Activated CD4-positive, alpha-beta T cell treated with anti-CD3 and anti-CD28 coated beads, Interleukin-2, amount 50 U/mL, for 24 hours (primary cell): ENCODE results near the gene PRKCA.

ENCODE experiments used
- DNase-seq, 2 donors: peaks; one replicate each; pipeline ENCODE4 v3.0.0-alpha.2; 2020; ENCODE audit warnings: low read depth in 1 of 2, low spot score in 1 of 2

Gene PRKCA

DNA sequence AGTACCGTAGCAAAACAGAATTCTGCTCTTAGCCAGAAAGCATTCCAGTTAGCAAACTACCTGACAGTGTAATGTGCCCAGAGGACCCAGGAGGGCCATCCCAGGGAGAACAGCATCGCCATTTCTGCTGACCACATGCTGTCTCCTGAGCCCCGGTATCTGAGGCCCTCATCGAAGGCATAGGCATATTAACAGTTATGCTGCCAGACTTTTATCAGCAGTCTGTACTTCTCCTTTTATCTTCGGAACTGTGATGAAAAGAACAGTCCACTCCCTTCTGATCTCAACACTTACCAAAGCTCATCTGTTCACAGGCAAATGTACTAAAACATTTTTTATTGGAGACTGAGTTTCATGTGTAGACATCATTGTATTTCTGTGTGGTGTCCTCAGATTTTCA is 236.4 kb downstream of the PRKCA start:
- no peak for DNase-seq

DNA sequence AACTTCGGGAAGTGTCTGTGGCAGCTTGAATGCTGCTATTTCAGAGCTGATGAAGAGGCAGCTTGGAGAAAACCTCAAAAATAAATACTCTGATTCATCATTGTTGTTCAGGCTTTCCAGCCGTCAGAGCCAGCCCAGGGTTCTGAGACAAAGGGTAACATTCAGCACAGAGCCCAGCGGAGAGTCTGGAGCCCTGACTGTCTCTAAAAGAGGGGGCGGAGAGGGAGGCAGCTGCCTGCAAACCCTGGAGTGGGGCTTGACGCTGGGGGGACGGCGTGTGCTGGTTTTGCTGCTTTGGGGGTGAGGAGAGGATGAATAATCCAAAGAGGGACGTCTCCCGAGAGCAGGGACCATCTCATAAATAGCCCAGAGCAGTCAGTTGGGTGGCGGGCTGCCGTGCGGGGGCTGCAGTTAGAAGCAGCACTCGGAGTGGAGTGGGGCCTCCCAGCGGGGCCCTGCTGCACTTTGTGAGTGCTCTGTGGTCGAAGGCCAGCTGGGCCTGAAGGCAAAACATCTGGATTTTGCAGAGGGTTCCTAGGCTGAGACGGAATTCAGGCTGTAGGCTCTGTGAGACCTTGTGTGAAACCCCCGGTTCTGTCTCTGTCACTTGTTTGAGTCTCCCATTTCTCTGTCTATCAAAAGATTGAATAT is 237.8 kb downstream of the PRKCA start:
- no peak for DNase-seq

DNA sequence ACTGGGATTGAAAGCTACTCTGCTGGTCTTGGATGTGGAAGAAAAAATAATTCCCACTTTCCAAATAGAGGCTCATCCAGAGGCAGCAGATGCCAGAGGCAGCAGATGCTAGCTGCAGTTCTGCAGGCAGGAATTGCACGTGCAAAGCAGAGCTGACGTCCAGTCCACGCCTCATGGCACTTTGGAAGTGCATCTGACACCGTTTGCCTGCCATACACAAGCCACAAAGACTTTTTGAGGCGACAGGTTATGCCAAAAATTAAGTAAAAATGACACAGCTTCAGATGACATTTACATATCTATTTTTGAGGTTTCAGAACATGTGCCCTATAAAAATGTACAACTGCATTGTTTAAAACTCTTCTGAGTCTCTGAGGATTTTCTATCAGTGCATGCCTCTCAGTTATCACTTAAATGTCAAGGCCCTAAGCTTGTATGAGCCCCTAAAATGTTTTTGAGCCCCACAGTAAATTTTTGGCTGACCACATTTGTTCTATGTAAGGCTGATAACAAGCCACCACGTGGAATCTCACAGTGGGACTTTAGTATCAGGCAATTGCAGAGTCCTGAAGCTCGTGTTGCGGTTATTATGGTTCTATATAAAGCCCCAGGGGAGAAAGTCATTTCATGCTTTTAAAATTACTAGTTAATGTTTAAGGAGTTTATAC is 239.2 kb downstream of the PRKCA start:
- no peak for DNase-seq

DNA sequence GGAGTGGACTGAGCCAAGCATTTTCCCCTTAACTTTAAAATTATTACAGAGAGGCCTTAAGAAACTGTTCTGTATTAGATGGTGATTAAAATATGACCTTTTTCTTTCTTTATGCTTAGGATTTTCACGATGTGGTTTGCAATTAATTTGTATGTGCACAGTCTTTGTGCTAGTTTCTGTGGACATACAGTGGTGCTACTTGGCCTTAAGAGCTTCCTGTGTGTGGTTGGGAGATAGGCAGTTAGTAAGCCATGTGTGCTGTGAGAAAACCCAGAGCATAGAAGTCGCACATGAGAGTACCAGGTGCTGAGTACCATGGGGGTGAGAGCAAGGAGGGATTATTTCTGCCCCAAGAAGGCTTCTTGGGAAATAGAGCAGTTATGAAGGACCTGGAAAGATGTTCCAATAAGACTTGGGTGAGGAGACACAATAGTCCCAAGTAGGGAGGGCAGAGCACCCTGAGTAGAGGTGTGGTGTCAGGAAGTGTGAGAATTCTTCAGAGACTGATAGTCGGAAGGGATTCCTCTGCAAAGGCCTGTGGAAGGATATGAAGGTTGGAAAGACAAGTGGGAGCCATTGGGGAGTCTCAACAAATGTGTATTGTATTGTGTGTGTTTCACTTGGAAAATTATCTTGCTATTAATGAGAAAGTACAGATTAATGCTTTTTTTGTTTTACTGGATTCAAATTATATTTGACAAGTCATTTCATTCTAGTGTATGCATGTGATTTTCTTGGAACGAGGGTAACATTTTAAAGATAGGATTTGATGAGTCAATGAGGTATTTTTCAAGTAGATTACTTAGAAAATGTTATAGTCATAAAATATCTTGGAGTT is 239.9 kb downstream of the PRKCA start:
- no peak for DNase-seq

DNA sequence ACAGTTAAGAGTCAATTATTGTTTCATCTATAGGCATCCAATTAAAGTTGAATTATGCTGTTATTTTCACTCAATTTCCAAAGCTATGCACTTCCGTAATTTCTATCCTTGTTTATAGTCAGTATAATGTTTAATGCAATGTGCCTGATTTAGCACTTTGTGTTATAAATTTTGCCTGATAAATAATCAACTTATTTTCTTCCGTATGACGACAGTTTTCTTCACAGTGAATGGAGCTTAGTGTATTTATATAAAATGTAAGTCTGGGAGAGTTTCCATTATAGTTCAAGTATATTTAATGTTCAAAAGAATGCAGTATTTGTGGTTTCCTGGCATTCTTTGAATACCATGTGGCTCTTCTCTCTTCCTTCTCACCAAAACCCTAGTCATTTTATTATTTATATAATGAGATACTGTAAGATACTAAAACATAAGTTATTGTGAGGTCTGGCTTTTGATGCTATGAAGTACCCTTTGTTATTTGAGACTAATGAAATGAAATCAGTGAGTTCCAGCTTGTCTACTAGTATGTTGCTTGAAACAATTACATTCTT is 240.6 kb downstream of the PRKCA start:
- DNase-seq: no peak

DNA sequence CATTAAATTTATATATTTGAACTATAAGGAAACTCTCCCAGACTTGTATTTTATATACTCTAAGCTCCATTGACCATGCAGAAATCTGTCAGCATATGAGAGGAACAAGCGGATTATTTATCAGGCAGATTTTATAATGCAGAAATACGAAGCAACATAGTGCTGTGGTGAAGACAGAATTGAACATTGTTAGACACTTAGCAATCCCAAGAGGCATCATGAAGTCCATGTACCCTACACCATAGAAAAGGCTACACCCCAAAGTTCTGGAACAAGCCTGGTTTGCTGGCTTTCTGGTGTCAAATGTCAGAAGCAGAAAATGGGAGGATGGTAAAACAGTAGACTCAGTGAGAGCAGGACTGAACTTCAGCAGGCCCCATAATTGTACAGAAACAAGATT is 241.1 kb downstream of the PRKCA start:
- no peak for DNase-seq

DNA sequence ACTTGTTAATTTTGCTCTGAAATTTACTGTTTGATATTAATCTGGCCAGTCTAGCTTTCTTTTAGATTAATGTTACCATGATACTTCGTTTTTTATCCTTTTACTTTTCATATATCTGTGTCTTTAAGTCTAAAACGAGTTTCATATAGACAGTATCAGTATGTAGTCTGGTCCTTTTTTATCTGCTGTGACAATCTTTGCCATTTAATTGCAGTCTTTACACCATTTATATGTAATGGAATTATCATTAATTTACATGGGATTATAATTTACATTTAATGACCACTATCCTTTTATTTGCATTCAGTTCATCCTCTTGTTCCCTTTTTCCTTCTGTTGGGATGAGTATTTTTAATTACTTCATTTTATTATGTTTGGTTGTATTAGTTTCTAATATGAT is 243.5 kb downstream of the PRKCA start:
- DNase-seq: no peak

DNA sequence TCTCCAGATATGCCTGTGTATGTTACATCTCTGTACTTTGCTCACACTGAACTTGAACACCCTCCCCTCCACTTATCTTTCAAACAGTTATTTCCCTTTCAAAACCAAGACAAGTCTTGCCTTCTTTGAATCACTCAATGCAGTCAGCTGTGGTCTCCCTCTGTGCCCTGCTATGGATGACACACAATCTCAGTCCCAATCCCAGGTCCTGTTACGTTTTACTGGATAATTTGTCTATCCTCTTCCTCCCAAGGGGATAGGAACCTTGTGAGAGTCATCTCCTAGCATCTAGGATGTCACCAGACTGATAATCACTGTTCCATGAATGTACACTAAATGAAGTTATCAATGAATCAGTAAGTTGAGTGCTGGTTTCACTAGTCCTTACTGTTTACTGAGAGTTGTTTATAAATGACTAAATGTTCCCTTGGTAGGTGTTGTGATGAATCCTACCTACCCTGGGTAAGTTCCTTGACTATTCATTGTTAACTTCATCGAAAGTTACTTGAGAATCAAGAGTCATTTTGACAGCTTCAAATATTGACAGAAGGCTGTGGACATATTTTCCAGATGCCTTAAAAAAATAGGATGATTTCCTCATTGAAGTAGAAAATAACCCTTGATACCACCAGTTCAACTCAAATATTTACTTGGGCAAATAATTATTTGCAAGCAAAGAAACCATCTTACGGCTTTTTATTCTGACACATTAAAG is 244.9 kb downstream of the PRKCA start:
- DNase-seq: no peak

DNA sequence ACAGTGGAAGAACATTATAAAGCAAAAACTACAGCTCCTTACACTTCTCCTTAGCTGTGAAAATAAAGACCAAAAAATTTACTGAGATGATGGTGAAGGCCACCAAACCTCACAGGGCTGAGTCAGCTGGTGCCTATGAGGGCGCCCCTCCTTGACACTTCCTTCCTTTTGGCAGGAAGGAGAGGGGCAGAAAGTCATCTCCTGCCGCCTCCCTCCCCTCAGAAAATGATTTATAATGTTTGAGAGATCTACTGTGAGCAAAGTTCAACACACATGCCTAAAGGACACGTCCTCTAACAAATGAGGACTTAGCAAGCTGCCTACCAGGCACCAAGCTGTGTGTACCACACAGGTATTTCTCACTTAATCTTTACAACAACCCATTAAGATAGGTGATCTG is 245.7 kb downstream of the PRKCA start:
- peak in 1 of 2 donors; percentile 5 for DNase-seq

DNA sequence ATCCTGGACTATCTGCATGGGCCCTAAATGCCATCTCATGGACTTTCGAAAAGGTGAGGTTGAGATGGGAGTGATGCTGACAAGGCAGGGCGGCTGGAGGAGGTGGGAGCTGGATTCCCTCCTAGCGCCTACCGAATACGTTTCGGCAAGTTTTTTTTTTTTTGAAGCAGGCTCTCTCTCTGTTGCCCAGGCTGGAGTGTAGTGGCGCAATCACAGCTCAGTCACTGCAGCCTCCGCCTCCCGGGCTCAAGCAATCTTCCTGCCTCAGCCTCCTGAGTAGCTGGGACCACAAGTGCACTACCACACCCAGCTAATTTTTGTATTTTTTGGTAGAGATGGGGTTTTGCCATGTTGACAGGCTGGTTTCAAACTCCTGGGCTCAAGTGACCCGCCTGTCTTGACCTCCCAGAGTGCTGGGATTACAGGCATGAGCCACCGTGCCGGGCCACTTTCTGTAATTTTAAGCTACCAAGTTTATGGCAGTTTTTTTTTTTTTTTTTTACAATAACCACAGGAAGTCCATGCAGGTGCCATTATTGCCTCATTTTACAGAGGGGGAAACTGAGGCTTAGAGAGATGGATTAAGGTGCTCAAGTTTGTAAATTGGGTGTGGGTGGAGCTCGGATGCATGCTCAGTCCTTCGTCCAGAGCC is 246.4 kb downstream of the PRKCA start:
- DNase-seq: no peak

DNA sequence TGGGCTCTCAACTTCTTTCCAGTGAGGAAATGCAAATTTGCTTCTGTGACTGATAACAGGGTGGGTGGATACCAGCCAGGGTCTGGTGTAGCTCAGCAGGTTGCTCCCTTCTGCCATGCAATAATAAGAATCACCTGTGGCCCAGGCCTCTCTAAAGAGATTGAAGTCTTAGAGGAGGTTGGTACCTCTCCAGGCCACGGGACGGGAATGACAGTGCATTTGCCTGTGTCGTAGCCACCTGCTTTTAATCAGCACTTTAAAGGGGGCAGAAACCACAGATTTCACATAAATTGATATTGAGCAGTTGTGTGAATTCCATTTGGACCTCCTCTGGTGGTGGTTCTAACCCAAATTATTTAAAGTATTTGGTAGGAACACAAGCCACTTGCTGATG is 246.9 kb downstream of the PRKCA start:
- no peak for DNase-seq

DNA sequence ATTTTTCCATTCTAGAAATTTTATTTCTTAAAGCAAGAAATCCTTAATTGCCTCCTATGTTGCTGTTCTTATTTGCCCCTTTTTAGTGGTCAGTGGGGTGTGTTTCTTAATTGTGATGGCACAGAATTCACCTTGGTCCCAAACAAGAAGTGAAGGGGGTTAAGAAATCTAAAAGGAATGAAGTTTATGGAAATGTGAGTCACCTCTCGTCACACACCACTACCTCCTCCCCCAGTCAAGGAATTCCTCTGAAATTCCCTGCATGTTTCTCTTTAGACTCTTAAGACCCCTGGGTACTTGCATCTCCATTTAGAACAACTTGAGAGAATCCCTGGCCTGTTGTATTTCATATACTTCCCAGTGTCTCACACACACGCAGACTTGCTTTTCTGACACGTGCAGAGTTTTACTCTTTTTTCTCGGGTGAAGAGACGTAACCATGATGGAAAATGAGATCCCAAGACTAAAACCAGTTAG is 247.4 kb downstream of the PRKCA start:
- no peak for DNase-seq

DNA sequence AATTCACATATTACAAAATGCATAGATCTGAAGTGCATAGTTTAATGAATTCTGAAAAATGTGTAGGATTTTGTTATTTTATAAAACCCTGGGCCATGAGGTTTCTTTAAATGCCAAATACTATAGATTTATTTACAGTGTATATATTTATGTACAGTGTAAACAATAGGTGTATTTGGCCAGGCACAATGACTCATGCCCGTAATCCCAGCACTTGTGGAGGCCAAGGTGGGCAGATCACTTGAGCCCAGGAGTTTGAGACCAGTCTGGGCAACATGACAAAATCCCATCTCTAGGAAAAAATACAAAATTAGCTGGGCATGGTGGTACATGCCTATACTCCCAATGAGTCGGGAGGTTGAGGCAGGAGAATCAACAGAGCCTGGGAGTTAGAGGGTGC is 249.4 kb downstream of the PRKCA start:
- DNase-seq: no peak

DNA sequence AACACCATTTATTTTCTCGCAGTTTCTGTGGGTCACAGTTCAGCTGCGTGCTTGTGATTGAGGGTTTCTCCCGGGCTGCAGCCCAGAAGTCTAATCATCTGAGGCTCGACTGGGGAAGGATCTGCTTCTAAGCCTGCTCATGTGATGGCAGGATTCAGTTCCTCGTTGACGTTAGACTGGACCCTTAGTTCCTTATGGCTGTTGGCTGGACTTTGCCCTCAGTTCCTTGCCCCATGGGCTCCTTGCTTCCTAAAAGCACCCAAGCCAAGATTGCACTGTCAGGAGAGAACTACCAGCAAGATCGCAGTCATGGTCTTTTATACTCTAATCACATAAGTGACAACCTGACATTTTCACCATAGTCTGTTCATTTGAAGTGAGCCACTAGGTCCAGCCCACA is 250.0 kb downstream of the PRKCA start:
- DNase-seq: no peak

DNA sequence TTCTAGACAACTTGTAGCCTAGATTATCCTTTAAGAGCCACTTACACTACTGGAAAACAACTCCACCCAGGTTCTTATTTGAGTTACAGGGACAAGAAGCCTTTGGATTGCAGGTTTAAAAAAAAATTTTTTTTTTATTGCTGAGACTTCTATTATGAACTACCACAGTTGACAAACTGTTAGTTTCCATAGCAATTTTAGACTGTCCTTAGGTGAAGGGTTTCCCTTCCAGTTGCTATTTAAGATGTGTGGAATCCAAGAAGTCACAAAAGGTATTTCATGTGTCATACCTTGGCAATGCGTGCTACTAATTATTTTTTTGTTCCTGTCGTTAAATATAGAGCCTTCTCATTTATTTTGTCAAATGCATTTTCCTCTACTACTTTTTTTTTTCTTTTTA is 253.2 kb downstream of the PRKCA start:
- DNase-seq: no peak

DNA sequence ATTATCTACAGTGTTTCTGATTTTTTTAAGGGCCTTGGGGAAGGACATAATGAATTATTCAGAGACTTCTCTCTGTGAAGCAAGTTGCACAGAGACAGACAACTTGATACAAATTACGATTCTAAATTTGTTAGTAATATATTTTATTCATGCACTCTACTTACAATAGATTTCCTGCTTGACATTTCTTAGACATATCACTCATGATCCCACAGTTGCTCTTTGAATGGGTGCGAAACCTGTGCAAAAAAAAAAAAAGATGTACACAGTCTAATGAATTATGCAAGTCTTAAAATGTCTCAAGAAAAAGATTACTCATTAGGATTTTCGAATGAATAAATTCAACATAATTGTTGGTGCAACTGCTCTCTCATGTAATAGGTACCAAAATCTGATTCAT is 254.8 kb downstream of the PRKCA start:
- no peak for DNase-seq

DNA sequence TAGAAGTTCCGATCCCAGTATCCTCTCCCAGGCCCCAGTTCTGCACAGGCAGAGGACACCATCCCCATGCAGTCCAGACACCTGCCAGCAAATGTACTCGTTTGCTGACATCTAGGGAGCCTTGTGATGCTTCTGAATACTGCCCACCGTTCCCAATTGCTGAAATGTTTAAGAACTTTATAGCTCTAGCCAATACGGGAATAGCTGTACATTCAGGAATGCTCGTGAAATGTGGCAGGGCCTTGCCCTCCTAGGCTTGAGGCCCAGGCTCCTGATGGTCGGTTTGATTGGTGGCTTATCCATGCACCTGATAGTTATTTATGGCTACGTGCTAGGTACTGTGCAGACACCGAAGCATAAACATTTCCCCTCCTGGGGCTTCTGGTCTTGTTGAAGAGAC is 255.5 kb downstream of the PRKCA start:
- DNase-seq: no peak

DNA sequence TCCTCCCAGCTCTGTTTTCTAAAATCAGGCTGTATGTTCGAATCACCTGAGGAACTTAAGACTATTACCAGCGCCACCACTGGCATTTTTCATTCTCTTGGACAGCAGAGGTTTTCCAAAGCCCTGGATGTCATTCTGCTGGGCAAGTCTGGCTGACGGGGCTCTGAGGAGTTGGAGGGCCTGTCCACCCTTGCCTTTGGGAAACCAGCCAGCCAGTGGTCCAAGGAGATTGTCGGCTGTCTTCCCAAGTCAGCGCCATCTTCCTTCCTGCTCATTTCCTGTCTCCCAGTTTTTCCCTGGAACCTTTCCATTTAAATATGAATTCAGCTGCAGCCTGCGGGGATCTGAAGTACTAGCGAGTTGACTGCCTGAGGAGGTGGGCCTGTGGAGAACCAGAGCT is 258.3 kb downstream of the PRKCA start:
- no peak for DNase-seq

DNA sequence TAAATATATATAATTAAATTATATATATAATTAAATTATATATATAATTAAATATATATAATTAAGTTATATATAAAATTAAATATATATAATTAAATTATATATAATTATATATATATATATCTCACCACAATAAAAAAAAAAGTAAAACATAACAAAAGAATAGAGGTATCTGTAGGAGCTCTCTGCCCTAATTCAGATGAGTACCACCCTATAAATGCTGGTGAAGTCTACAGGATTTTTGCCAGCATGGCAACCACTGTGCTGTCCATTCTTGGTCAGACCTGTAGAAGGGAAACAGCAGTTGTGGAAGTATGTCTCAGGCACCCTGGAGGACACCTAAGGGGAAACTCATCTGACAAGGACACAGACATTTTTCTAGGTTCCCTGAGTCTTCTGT is 259.7 kb downstream of the PRKCA start:
- no peak for DNase-seq

DNA sequence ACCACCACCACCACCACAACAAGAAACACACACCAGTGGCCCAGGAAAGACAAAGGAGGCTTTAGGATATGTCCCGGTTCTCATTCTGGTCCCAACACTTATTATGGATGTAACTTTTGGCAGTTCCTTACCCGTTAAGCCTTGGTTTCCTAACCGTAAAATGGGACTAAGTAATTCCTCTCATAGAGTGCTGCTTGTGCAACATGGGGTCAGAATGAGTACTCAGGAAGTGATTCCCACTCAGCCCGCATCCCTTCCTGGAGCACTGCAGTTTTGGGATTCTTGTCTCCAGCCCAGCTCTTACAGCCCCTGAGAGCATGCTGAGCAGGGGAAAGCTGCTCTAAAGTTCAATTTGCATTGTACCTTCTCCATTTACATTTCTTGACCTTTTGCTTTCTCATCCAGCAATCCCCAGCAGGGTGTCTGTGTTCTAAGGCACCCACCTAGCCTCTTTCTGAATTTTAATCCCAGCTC is 262.6 kb downstream of the PRKCA start:
- no peak for DNase-seq
